Endothelial cell of umbilical vein (primary cell): ENCODE results near the gene RNF138. TPM values are rescaled to one million over a fixed set of nuclear protein-coding genes. Genes with fewer than 3 reads are reported as not detected.

Experiments used
- BruUV-seq: library from RNA; stranded (reverse); fragments of 400-500 nt; replicated peaks from 2 replicates; lab custom pipeline; 2021; lab: Mats Ljungman, UMichigan
- CTCF ChIA-PET: fragments of 300-600, 350-600 bp; sonication (Branson Sonifier 250); formaldehyde crosslinking; loops from one replicate; lab custom pipeline; 2021; ENCODE audit warnings: antibody characterized with exemption, inconsistent platforms; lab: Charles Lee
- POLR2A ChIA-PET: fragments of 300-600, 350-600 bp; sonication (Branson Sonifier 250); formaldehyde crosslinking; loops from one replicate; lab custom pipeline; 2021; ENCODE audit warnings: antibody characterized with exemption, inconsistent platforms; lab: Charles Lee
- DNase-seq: peaks from one replicate; pipeline ENCODE4 v3.0.0-alpha.2; 2011; ENCODE audit warnings: low read depth, low spot score
- FAIRE-seq: peaks from 2 replicates; lab custom pipeline; 2011; peaks lifted over from hg19 to GRCh38; lab: Jason Lieb, UNC
- H2AFZ ChIP-seq: 2 replicates; pipeline ENCODE4 v1.6.0; 2012; ENCODE audit warnings: low read depth, low read length, control low read depth, inconsistent platforms
- H3K27ac ChIP-seq: 2 replicates; pipeline ENCODE4 v1.5.1; 2011; ENCODE audit warnings: low read depth, mild to moderate bottlenecking, control low read depth, low read length, moderate library complexity; ENCODE audit not compliant: insufficient read depth
- H3K27me3 ChIP-seq, 2 experiments: 2 replicates each; pipeline versions ENCODE4 v1.6.0 to v1.6.1; 2011; ENCODE audit warnings: low read length in 2 of 2, mixed read lengths in 1 of 2; ENCODE audit not compliant: control insufficient read depth in 2 of 2, insufficient read depth in 2 of 2
- H3K36me3 ChIP-seq, 2 experiments: 2 replicates in 1 of 2; 3 replicates in 1 of 2; pipeline ENCODE4 v1.5.1; 2011; ENCODE audit warnings: low read length in 2 of 2, mild to moderate bottlenecking in 1 of 2, moderate library complexity in 1 of 2; ENCODE audit not compliant: control insufficient read depth in 2 of 2, insufficient read depth in 2 of 2; ENCODE audit errors: extremely low read depth in 1 of 2
- H3K4me1 ChIP-seq: 3 replicates; pipeline ENCODE4 v1.5.1; 2011; ENCODE audit warnings: mild to moderate bottlenecking, low read length; ENCODE audit not compliant: control insufficient read depth, insufficient read depth; ENCODE audit errors: extremely low read depth
- H3K4me2 ChIP-seq: 2 replicates; pipeline ENCODE4 v1.6.1; 2011; ENCODE audit warnings: low read length, control low read depth, mixed read lengths; ENCODE audit not compliant: insufficient read depth
- H3K4me3 ChIP-seq, 3 experiments: fragments of 200-600 bp in 1 of 3; sonication (generic), shearing (Covaris generic) in 1 of 3; replicated peaks in 1 of 3; 2 replicates each; pipeline ENCODE4 v1.5.1; 2011 to 2016; ENCODE audit warnings: control low read depth in 3 of 3, low read length in 3 of 3, mild to moderate bottlenecking in 2 of 3, inconsistent platforms in 1 of 3, low read depth in 1 of 3, moderate library complexity in 1 of 3; ENCODE audit not compliant: insufficient read depth in 1 of 3
- H3K79me2 ChIP-seq: 2 replicates; pipeline ENCODE4 v1.6.0; 2012; ENCODE audit warnings: low read length, inconsistent platforms; ENCODE audit not compliant: control insufficient read depth, insufficient read depth
- H3K9ac ChIP-seq: replicated peaks from 2 replicates; pipeline ENCODE3; 2011; ENCODE audit warnings: low read length, control low read depth; ENCODE audit not compliant: insufficient read depth; ENCODE audit errors: extremely low read depth
- H3K9me1 ChIP-seq: replicated peaks from 3 replicates; pipeline ENCODE4 v1.6.0; 2011; ENCODE audit warnings: mild to moderate bottlenecking, low read length; ENCODE audit not compliant: control insufficient read depth, insufficient read depth; ENCODE audit errors: extremely low read depth
- H3K9me3 ChIP-seq: replicated peaks from 2 replicates; pipeline ENCODE4 v1.5.1; 2012; ENCODE audit warnings: low read length, inconsistent platforms; ENCODE audit not compliant: control insufficient read depth, insufficient read depth
- H4K20me1 ChIP-seq: replicated peaks from 2 replicates; pipeline ENCODE3; 2011; ENCODE audit warnings: mild to moderate bottlenecking, low read length; ENCODE audit not compliant: control insufficient read depth, insufficient read depth; ENCODE audit errors: extremely low read depth
- CTCF ChIP-seq, 2 donors: IDR thresholded peaks; 1 replicate in 1 of 2; 2 replicates in 1 of 2; pipeline ENCODE4 v1.5.1; 2011; ENCODE audit warnings: low read length in 2 of 2, mild to moderate bottlenecking in 2 of 2, moderate library complexity in 2 of 2, control low read depth in 1 of 2, inconsistent platforms in 1 of 2, low read depth in 1 of 2; ENCODE audit not compliant: insufficient read depth in 1 of 2; ENCODE audit errors: extremely low read depth in 1 of 2
- EZH2 ChIP-seq: IDR thresholded peaks from 2 replicates; pipeline ENCODE4 v1.6.1; 2012; ENCODE audit warnings: borderline replicate concordance, low read depth, mild to moderate bottlenecking, moderate library complexity, low read length, inconsistent platforms; ENCODE audit not compliant: severe bottlenecking
- FOS ChIP-seq: IDR thresholded peaks from 2 replicates; pipeline ENCODE4 v1.6.1; 2011; ENCODE audit warnings: mild to moderate bottlenecking, low read length, moderate library complexity, borderline replicate concordance; ENCODE audit not compliant: insufficient read depth
- GATA2 ChIP-seq: IDR thresholded peaks from 2 replicates; pipeline ENCODE4 v1.7.0; 2011; ENCODE audit warnings: low read depth, mild to moderate bottlenecking, moderate library complexity, mixed read lengths, low read length; ENCODE audit not compliant: insufficient read length, insufficient read depth
- JUN ChIP-seq: IDR thresholded peaks from 2 replicates; pipeline ENCODE4 v1.6.1; 2011; ENCODE audit warnings: borderline replicate concordance, low read depth; ENCODE audit not compliant: insufficient read length, insufficient read depth
- MAX ChIP-seq: IDR thresholded peaks from 2 replicates; pipeline ENCODE4 v1.6.1; 2011; ENCODE audit not compliant: insufficient read depth, insufficient read length
- MYC ChIP-seq: IDR thresholded peaks from one replicate; pipeline ENCODE4 v1.6.1; 2011; ENCODE audit warnings: mild to moderate bottlenecking, low read depth, low read length
- POLR2A ChIP-seq: IDR thresholded peaks from 2 replicates; pipeline ENCODE4 v1.6.1; 2012; ENCODE audit warnings: low read depth, mild to moderate bottlenecking, control low read depth, low read length
- POLR2AphosphoS5 ChIP-seq: IDR thresholded peaks from 2 replicates; pipeline ENCODE4 v1.6.1; 2012; ENCODE audit warnings: low read depth, mild to moderate bottlenecking, control low read depth, low read length, moderate library complexity; ENCODE audit not compliant: insufficient read depth
- dilution Hi-C: fragments of 300-500 bp; cut with MboI; formaldehyde crosslinking; loops from one replicate; pipeline ENCODE4 v1.15.0; 2019; ENCODE audit warnings: low sequenced_read_pairs; ENCODE audit not compliant: extremely low pct_ligation_motif_present
- intact Hi-C: fragments of 100-400 bp; cut with micrococcal nuclease; formaldehyde crosslinking; loops from one replicate; pipeline ENCODE4 v1.10.0; 2022
- polyA plus RNA-seq, 4 experiments: library from polyadenylated mRNA; depleted of rRNA in 3 of 4; stranded (reverse) in 3 of 4; unstranded in 1 of 4; fragments of >200 nt; gene quantifications; 2 replicates each; pipeline versions ENCODE4 v1.2.1 to v1.2.3, GENCODE V29; 2011 to 2012; ENCODE audit warnings: missing spikeins in 1 of 4
- total RNA-seq: library from RNA; stranded (reverse); gene quantifications from 2 replicates; pipeline ENCODE4 v1.2.3, GENCODE V29; 2021

RNF138 gene
- total and polyA plus RNA-seq, 2 donors (not counting 3 experiments of a cell fraction or from before 2014, with no cell fraction given): 14.7 to 24.6 TPM

- Histone ChIP-seq H3K4me1 (no peaks in the 10 kb centered on the region), H2AFZ (no peak overlapping the region), H3K4me2 (no peak overlapping the region), H3K9me1 (no peaks in the 10 kb centered on the region), H3K9ac (no peak overlapping the region), H3K4me3 (no peak overlapping the region), H3K27me3 (peaks cover 0 to 4% of the 10 kb centered on the region in 2 experiments), H4K20me1 (no peaks in the 10 kb centered on the region), H3K27ac (no peak overlapping the region), H3K9me3 (no peaks in the 10 kb centered on the region), H3K79me2 (no peaks in the 10 kb centered on the region), H3K36me3 (no peaks in the 10 kb centered on the region)
- DNase-seq (no peak), FAIRE-seq (no peak)
- dilution Hi-C loops (no loop called here), intact Hi-C loops (no loop called here)
- TF ChIP-seq MYC (no peak), GATA2 (no peak), POLR2AphosphoS5 (no peak), JUN (no peak), FOS (no peak), CTCF (IDR thresholded peaks at IDR 0.05; ENCODE audit: extremely low read depth in 1 of 2, insufficient read depth in 1 of 2, low read depth in 1 of 2, low read length in 2 of 2) (no peak), MAX (no peak), EZH2 (no peak), POLR2A (no peak)
- POLR2A ChIA-PET: no interaction called here
- no TSS peak for BruUV-seq
- CTCF ChIA-PET: interaction anchor here (0.9 to 8.9 kb wide), 3 partner anchors 9 to 390 kb away, joined by 3 to 304 read pairs (median 47); partner anchors contain the start of gene GAREM1
These were observed 68.9 kb downstream of the RNF138 start for GRCh38 chr18:32160547-32160946.
